KMS-11 (cell line): Measurements from ENCODE around the gene NAV2.

Experiments
- H2AFZ ChIP-seq: fragments of 200-600 bp; sonication (generic); 2 replicates; pipeline ENCODE4 v1.6.1; 2016; ENCODE audit warnings: antibody characterized with exemption, mixed run types, low read depth
- H3K27ac ChIP-seq: fragments of 200-600 bp; sonication (generic); 2 replicates; pipeline ENCODE4 v1.6.1; 2016; ENCODE audit warnings: mild to moderate bottlenecking, mixed run types
- H3K27me3 ChIP-seq: fragments of 200-600 bp; sonication (generic); 2 replicates; pipeline ENCODE4 v1.6.1; 2017; ENCODE audit warnings: mild to moderate bottlenecking, low read depth, mixed run types, moderate library complexity; ENCODE audit not compliant: insufficient read depth
- H3K36me3 ChIP-seq: fragments of 200-600 bp; sonication (generic); 2 replicates; pipeline ENCODE4 v1.6.1; 2017; ENCODE audit warnings: mild to moderate bottlenecking, mixed run types; ENCODE audit not compliant: insufficient read depth
- H3K4me1 ChIP-seq: fragments of 200-600 bp; sonication (generic); 2 replicates; pipeline ENCODE4 v1.6.1; 2016; ENCODE audit warnings: mild to moderate bottlenecking, low read depth, mixed run types; ENCODE audit not compliant: poor library complexity, severe bottlenecking
- H3K4me2 ChIP-seq: fragments of 200-600 bp; sonication (generic); 2 replicates; pipeline ENCODE4 v1.7.0; 2016; ENCODE audit warnings: mild to moderate bottlenecking, mixed run types
- H3K4me3 ChIP-seq: fragments of 200-600 bp; sonication (generic); IDR thresholded peaks from 2 replicates; pipeline ENCODE4 v1.6.1; 2017; ENCODE audit warnings: low read depth, low read length, mixed read lengths; ENCODE audit not compliant: insufficient read depth
- H3K79me2 ChIP-seq: fragments of 200-600 bp; sonication (generic); 2 replicates; pipeline ENCODE4 v1.6.1; 2016; ENCODE audit warnings: low read depth, mixed run types; ENCODE audit not compliant: insufficient read depth
- H3K9ac ChIP-seq: fragments of 200-600 bp; sonication (generic); 2 replicates; pipeline ENCODE4 v1.6.1; 2016; ENCODE audit warnings: mild to moderate bottlenecking, mixed run types
- H4K20me1 ChIP-seq: fragments of 200-600 bp; sonication (generic); 2 replicates; pipeline ENCODE4 v1.6.1; 2016; ENCODE audit warnings: mild to moderate bottlenecking, mixed run types; ENCODE audit not compliant: insufficient read depth
- CTCF ChIP-seq: fragments of 200-600 bp; sonication (generic); conservative IDR thresholded peaks from 2 replicates; pipeline ENCODE4 v1.6.1; 2017; ENCODE audit warnings: low read depth, mild to moderate bottlenecking, antibody characterized with exemption, low read length, moderate library complexity, mixed read lengths

The NAV2 gene

GRCh38 chr11:19895776-19896175 lies 183.1 kb downstream of the NAV2 start:
- Histone ChIP-seq H3K4me2 (no peak overlapping the region), H3K79me2 (no peaks in the 10 kb centered on the region), H3K36me3 (no peaks in the 10 kb centered on the region), H3K9ac (no peak overlapping the region), H2AFZ (no peak overlapping the region), H3K27me3 (no peaks in the 10 kb centered on the region), H4K20me1 (no peaks in the 10 kb centered on the region), H3K4me3 (no peak overlapping the region), H3K27ac (no peak overlapping the region), H3K4me1 (no peaks in the 10 kb centered on the region)
- no peak for TF ChIP-seq CTCF

- Histone ChIP-seq H3K4me3 (no peak overlapping the region), H3K9ac (no peak overlapping the region), H3K27me3 (no peaks in the 10 kb centered on the region), H3K4me2 (no peak overlapping the region), H4K20me1 (no peaks in the 10 kb centered on the region), H2AFZ (no peak overlapping the region), H3K36me3 (no peaks in the 10 kb centered on the region), H3K27ac (no peak overlapping the region), H3K4me1 (no peaks in the 10 kb centered on the region), H3K79me2 (no peaks in the 10 kb centered on the region)
- peak; percentile 93 for TF ChIP-seq CTCF
These were observed 191.0 kb downstream of the NAV2 start for GRCh38 chr11:19903620-19904069.

GRCh38 chr11:19905280-19905853 lies 192.7 kb downstream of the NAV2 start:
- TF ChIP-seq CTCF = peak; percentile 71
- Histone ChIP-seq H4K20me1 (no peaks in the 10 kb centered on the region), H3K27me3 (no peaks in the 10 kb centered on the region), H3K4me1 (no peaks in the 10 kb centered on the region), H3K36me3 (no peaks in the 10 kb centered on the region), H3K9ac (no peak overlapping the region), H3K79me2 (no peaks in the 10 kb centered on the region), H2AFZ (no peak overlapping the region), H3K4me2 (no peak overlapping the region), H3K4me3 (no peak overlapping the region), H3K27ac (no peak overlapping the region)

- TF ChIP-seq CTCF = no peak
- no peaks in the 10 kb centered on the region for H3K79me2 ChIP-seq
- no peak overlapping the region for H3K9ac ChIP-seq
- no peaks in the 10 kb centered on the region for H4K20me1 ChIP-seq
- no peak overlapping the region for H2AFZ ChIP-seq
- no peak overlapping the region for H3K4me2 ChIP-seq
- no peaks in the 10 kb centered on the region for H3K27me3 ChIP-seq
- H3K4me1 ChIP-seq = no peaks in the 10 kb centered on the region
- H3K4me3 ChIP-seq = no peak overlapping the region
- no peaks in the 10 kb centered on the region for H3K36me3 ChIP-seq
- H3K27ac ChIP-seq = no peak overlapping the region
These were observed 193.5 kb downstream of the NAV2 start for GRCh38 chr11:19906126-19906525.
